OCI-LY3 (cell line): Measurements from ENCODE around the gene SLC22A12.

Experiments
- CTCF ChIP-seq: fragments of 200-600, 300-600 bp; sonication (generic); IDR thresholded peaks from 2 replicates; pipeline ENCODE4 v1.5.1; 2014; ENCODE audit warnings: antibody characterized with exemption, low read length, low read depth
- EZH2phosphoT487 ChIP-seq: fragments of 200-600 bp; shearing (Covaris generic); IDR thresholded peaks from 2 replicates; pipeline ENCODE4 v1.6.1; 2018; ENCODE audit warnings: antibody characterized with exemption, mixed run types, low read depth

DNA sequence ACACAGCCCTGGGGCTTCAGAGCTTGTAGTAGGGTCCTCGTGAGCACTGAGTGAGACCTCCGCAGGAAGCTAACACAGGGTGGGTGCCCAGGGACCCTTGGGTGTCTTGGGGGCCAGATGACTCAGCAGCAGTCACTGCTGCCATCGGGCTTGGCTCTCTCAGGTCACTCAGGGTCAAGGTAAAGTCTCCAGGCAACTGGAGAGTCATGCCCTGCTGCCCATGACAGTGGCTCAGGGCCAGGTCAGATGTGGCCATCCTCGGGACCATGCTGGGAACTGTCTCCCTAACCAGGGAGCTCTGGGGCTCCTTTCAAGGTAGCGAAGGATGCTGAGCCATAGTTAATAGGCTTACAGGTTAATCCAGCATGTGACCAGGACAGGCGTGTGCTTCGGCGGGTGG is 44.4 kb upstream of the SLC22A12 start:
- TF ChIP-seq EZH2phosphoT487 (no peak), CTCF (no peak)
